Activated CD4-positive, alpha-beta T cell treated with anti-CD3 and anti-CD28 coated beads for 36 hours (primary cell): ENCODE results near the gene PCYT2. TPM values are rescaled to one million over a fixed set of nuclear protein-coding genes. Genes with fewer than 3 reads are reported as not detected.
A peak's percentile ranks its signal among the peaks of the same experiment; 100 is the strongest.
"Not testable (repeated sequence)": the region's sequence is repeated elsewhere in the genome, so short reads cannot be mapped to it uniquely, and the experiment has no call there.

Experiments used
- ATAC-seq: fragments of 200-7000 bp; cut with Tn5 transposase; one replicate; pipeline ENCODE4 v1.10.0; 2021; ENCODE audit warnings: mild to moderate bottlenecking, moderate library complexity
- CTCF ChIA-PET: fragments of 350-600 bp; sonication (Branson Sonifier 250); formaldehyde crosslinking; loops from one replicate; lab custom pipeline; 2021; ENCODE audit warnings: antibody characterized with exemption; lab: Charles Lee
- POLR2A ChIA-PET: fragments of 350-600 bp; sonication (Branson Sonifier 250); formaldehyde crosslinking; loops from one replicate; lab custom pipeline; 2021; ENCODE audit warnings: antibody characterized with exemption, inconsistent platforms; lab: Charles Lee
- DNase-seq: peaks from one replicate; pipeline ENCODE4 v3.0.0-alpha.2; 2020
- H3K27ac Mint-ChIP-seq: one replicate; pipeline ENCODE4 v1.8.0; 2021; ENCODE audit warnings: mixed read lengths
- H3K27me3 Mint-ChIP-seq: one replicate; pipeline ENCODE4 v1.8.0; 2021; ENCODE audit warnings: mixed read lengths
- H3K36me3 Mint-ChIP-seq: one replicate; pipeline ENCODE4 v1.8.0; 2021; ENCODE audit warnings: low read depth, mixed read lengths
- H3K4me1 Mint-ChIP-seq: one replicate; pipeline ENCODE4 v1.8.0; 2021; ENCODE audit warnings: mixed read lengths
- H3K4me3 Mint-ChIP-seq: one replicate; pipeline ENCODE4 v1.8.0; 2021; ENCODE audit warnings: mild to moderate bottlenecking, moderate library complexity, mixed read lengths
- H3K9me3 Mint-ChIP-seq: one replicate; pipeline ENCODE4 v1.8.0; 2021; ENCODE audit warnings: low read depth, mixed read lengths
- intact Hi-C, 2 experiments: fragments of 100-400 bp; cut with DNase I in 1 of 2; cut with micrococcal nuclease in 1 of 2; formaldehyde crosslinking; loops; one replicate each; pipeline versions ENCODE4 v1.14.2 to v1.15.1; 2022 to 2024; cut with DNase I, micrococcal nuclease
- total RNA-seq, 2 experiments: library from RNA; stranded (reverse); gene quantifications; one replicate each; pipeline ENCODE4 v1.2.3, GENCODE V29; 2021

Gene PCYT2
- total RNA-seq, 2 experiments from 2014 or later, result 19.7 to 24.0 TPM

DNA sequence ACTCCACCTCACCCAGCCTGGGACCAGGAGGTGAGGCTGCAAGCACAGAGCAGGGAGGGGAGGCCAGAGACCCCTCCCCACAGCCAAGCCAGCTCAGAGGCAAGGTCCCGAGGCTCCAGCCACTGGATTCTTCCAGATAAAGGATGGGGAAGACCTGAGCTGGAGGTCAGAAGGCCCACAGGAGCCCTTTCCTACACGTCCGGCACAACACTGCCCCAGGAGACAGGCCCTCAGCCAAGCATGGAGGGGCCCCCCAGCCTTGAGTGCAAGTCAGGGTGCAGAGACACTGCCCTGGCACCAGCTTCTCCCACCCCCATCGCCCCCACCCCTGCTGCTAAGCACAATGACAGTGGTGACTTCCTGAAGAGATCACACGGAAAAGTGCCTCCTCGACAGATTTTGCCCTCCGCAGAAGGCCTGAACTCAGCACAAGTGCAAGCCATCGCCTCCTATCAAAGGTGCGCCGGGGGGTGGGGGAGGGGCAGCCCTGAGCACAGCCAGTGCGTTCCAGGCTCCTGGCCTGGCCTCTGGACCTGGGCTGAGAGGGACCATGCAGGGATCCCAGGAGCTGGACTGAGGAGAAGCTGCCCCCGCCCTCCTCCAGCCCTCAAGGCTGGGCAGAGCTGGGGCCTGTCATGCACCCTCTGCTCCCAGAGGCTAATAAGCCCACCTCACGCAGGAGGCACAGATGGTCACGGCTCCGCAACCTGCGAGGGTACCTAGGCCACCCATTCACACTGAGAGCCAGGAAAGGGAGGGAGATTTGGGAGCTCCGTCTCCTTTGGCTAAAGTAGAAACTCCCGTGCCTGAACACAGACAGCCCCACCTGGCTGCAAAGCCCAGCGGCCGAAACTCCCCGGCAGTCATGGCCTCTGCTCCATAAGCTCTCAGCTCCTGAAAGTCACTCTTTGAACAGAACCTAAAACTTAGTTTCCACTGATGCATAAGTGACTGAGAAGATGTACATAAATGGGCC, 13.6 kb upstream of the PCYT2 start:
- peaks cover 27% of the 10 kb centered on the region for H3K4me1 Mint-ChIP-seq
- H3K27me3 Mint-ChIP-seq, result peaks cover 2% of the 10 kb centered on the region
- H3K36me3 Mint-ChIP-seq, result peaks cover 9% of the 10 kb centered on the region
- DNase-seq, result peak; percentile 54
- H3K27ac Mint-ChIP-seq, result peak overlapping the region; percentile 67
- intact Hi-C loops, result loop anchor here (5.0 to 10.0 kb wide), 2 partner anchors 33 to 370 kb away; partner anchors contain the start of genes ALYREF (in 1 of the 2) and ANAPC11 (in 1 of the 2)
- CTCF ChIA-PET, result interaction anchor here (0.6 to 2.1 kb wide), 4 partner anchors 12 to 192 kb away, joined by 3 to 8 read pairs (median 3); partner anchors contain the start of gene NOTUM
- POLR2A ChIA-PET, result no interaction called here
- peak overlapping the region; percentile 85 for H3K4me3 Mint-ChIP-seq
- no peaks in the 10 kb centered on the region for H3K9me3 Mint-ChIP-seq
- ATAC-seq, result no peak

- intact Hi-C loops, result loop anchor here in 1 of 2 experiments (10.0 kb wide), 1 partner anchor 371 kb away; no protein-coding TSS in a partner anchor
- H3K4me1 Mint-ChIP-seq, result peaks cover 31% of the 10 kb centered on the region
- peaks cover 9% of the 10 kb centered on the region for H3K36me3 Mint-ChIP-seq
- no peaks in the 10 kb centered on the region for H3K27me3 Mint-ChIP-seq
- ATAC-seq, result no peak
- ChIA-PET POLR2A (interaction anchor here (0.5 kb wide), 1 partner anchor 12 kb away, joined by 4 read pairs; no protein-coding TSS in a partner anchor), CTCF (interaction anchor here (0.6 to 2.1 kb wide), 3 partner anchors 11 to 596 kb away, joined by 3 to 8 read pairs (median 3); partner anchors contain the start of gene NOTUM)
- H3K4me3 Mint-ChIP-seq, result no peak overlapping the region
- no peaks in the 10 kb centered on the region for H3K9me3 Mint-ChIP-seq
- peak; percentile 49 for DNase-seq
- H3K27ac Mint-ChIP-seq, result no peak overlapping the region
These were observed 12.4 kb upstream of the PCYT2 start for GRCh38 chr17:81923302-81924260.

DNA sequence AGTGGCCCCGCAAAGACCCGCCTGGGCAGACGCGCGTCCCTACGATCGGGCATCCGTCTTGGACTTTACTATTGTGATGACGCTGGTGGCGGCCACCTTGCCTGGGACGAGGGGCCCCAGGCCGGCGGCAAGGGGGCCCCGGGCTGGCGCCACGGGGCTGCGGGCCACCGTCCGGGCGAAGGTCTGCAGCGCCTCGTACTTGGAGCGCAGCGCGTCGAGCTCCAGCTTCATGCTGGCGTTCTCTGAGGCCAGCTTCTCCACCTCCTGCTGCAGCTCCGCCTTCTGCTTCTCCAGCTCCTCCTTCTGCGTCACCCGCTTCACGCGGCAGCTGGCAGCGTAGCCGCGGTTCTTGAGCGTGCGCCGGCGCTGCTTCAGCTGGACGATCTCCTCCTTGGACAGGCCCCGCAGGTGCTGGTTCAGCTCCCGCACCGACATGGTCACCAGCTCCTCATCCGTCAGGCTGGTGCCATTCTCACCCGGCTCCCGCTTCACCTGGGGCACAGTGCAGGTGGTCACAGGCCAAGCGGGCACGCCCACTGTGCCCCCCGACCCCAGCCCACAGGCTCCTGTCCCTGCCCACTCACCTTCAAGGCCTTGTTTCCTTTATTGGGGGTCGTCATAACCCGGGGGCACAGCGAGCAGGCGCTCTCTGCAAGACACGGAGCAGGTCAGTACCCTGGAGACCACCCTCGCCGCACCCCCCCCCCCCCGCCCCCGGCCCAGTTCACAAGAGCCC, 11.5 kb upstream of the PCYT2 start:
- H3K4me1 Mint-ChIP-seq, result peaks cover 35% of the 10 kb centered on the region
- no peaks in the 10 kb centered on the region for H3K27me3 Mint-ChIP-seq
- H3K4me3 Mint-ChIP-seq, result no peak overlapping the region
- intact Hi-C loops, result loop anchor here in 1 of 2 experiments (10.0 kb wide), 1 partner anchor 372 kb away; no protein-coding TSS in a partner anchor
- H3K36me3 Mint-ChIP-seq, result peaks cover 10% of the 10 kb centered on the region
- no peaks in the 10 kb centered on the region for H3K9me3 Mint-ChIP-seq
- POLR2A ChIA-PET, result interaction anchor here (0.5 kb wide), 1 partner anchor 39 kb away, joined by 3 read pairs; no protein-coding TSS in a partner anchor
- ATAC-seq (no peak), DNase-seq (no peak)
- CTCF ChIA-PET, result no interaction called here
- H3K27ac Mint-ChIP-seq, result no peak overlapping the region

GRCh38 chr17:81921996-81922565, 10.9 kb upstream of the PCYT2 start:
- H3K4me3 Mint-ChIP-seq, result no peak overlapping the region
- intact Hi-C loops, result loop anchor here in 1 of 2 experiments (10.0 kb wide), 1 partner anchor 373 kb away; no protein-coding TSS in a partner anchor
- peaks cover 38% of the 10 kb centered on the region for H3K4me1 Mint-ChIP-seq
- no peaks in the 10 kb centered on the region for H3K9me3 Mint-ChIP-seq
- H3K27ac Mint-ChIP-seq, result no peak overlapping the region
- DNase-seq, result no peak
- H3K36me3 Mint-ChIP-seq, result peaks cover 14% of the 10 kb centered on the region
- ChIA-PET CTCF (interaction anchor here (0.6 to 0.7 kb wide), 2 partner anchors 321 to 325 kb away, joined by 3 read pairs; no protein-coding TSS in a partner anchor), POLR2A (interaction anchor here (0.5 kb wide), 1 partner anchor 39 kb away, joined by 3 read pairs; no protein-coding TSS in a partner anchor)
- no peaks in the 10 kb centered on the region for H3K27me3 Mint-ChIP-seq
- ATAC-seq, result no peak

DNA sequence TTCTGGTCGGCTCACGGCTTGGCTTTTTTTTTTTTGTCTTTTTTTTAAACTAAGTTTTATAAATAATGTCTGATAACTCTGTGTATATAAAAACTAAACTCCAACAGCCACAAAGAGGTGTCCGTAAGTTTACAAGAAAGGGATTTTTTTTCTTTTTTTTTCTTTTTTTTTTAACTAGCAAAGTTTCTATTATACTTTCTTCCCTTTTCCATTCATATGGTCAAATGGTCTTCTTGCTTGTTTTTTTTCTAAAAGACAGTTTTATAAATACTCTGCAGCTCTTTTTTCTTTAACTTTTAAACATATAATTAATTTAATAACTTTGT, 10.3 kb upstream of the PCYT2 start:
- H3K4me1 Mint-ChIP-seq, result peaks cover 43% of the 10 kb centered on the region
- H3K4me3 Mint-ChIP-seq, result no peak overlapping the region
- ATAC-seq, result no peak
- H3K27ac Mint-ChIP-seq, result no peak overlapping the region
- H3K9me3 Mint-ChIP-seq, result no peaks in the 10 kb centered on the region
- POLR2A ChIA-PET, result no interaction called here
- DNase-seq, result no peak
- no peaks in the 10 kb centered on the region for H3K27me3 Mint-ChIP-seq
- CTCF ChIA-PET, result interaction anchor here (0.7 kb wide), 1 partner anchor 325 kb away, joined by 3 read pairs; no protein-coding TSS in a partner anchor
- intact Hi-C loops, result loop anchor here in 1 of 2 experiments (10.0 kb wide), 1 partner anchor 373 kb away; no protein-coding TSS in a partner anchor
- peaks cover 18% of the 10 kb centered on the region for H3K36me3 Mint-ChIP-seq

GRCh38 chr17:81920612-81921536, 9.7 kb upstream of the PCYT2 start:
- POLR2A ChIA-PET, result no interaction called here
- intact Hi-C loops, result loop anchor here in 1 of 2 experiments (10.0 kb wide), 1 partner anchor 374 kb away; no protein-coding TSS in a partner anchor
- no peaks in the 10 kb centered on the region for H3K27me3 Mint-ChIP-seq
- H3K36me3 Mint-ChIP-seq, result peaks cover 22% of the 10 kb centered on the region
- peaks cover 40% of the 10 kb centered on the region for H3K4me1 Mint-ChIP-seq
- no peaks in the 10 kb centered on the region for H3K9me3 Mint-ChIP-seq
- ATAC-seq (no peak), DNase-seq (no peak)
- CTCF ChIA-PET, result interaction anchor here (0.7 kb wide), 1 partner anchor 324 kb away, joined by 3 read pairs; no protein-coding TSS in a partner anchor
- no peak overlapping the region for H3K4me3 Mint-ChIP-seq
- H3K27ac Mint-ChIP-seq, result no peak overlapping the region

- Mint-ChIP-seq H3K4me1 (peaks cover 27% of the 10 kb centered on the region), H3K27ac (peak overlapping the region; percentile 58), H3K4me3 (peak overlapping the region; percentile 85), H3K9me3 (no peaks in the 10 kb centered on the region), H3K36me3 (peaks cover 33% of the 10 kb centered on the region), H3K27me3 (no peaks in the 10 kb centered on the region)
- ChIA-PET POLR2A (no interaction called here), CTCF (no interaction called here)
- no peak for DNase-seq
- intact Hi-C loops, result loop anchor here in 1 of 2 experiments (1.0 to 10.0 kb wide), 8 partner anchors 8 to 536 kb away; partner anchors contain the start of genes ALYREF, ANAPC11, ASPSCR1 and CYBC1
- no peak for ATAC-seq
These were observed 7.8 kb upstream of the PCYT2 start for GRCh38 chr17:81918832-81919545.

DNA sequence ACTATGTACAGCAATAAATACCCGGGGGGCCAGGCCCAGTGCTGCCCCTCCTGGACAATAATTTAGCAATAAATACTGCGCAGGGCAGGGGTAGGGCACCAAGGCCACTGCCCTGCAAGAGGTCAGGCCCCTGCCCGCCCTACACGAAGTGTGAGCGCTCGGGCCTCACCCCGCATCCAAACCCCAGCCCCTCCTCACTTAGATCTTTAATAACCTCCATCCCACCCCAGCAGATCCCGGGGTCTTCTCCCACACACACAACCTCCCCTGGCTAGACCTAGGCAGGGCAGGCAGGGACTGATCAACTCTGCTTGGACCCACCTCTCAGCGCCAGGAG, 7.1 kb upstream of the PCYT2 start:
- peak overlapping the region; percentile 58 for H3K27ac Mint-ChIP-seq
- ATAC-seq, result peak; percentile 25
- intact Hi-C loops, result loop anchor here in 1 of 2 experiments (1.0 to 10.0 kb wide), 8 partner anchors 9 to 536 kb away; partner anchors contain the start of genes ALYREF, ANAPC11, ASPSCR1 and CYBC1
- peaks cover 38% of the 10 kb centered on the region for H3K36me3 Mint-ChIP-seq
- H3K27me3 Mint-ChIP-seq, DNase-seq, POLR2A ChIA-PET, CTCF ChIA-PET, H3K9me3 Mint-ChIP-seq: not testable (repeated sequence)
- peaks cover 25% of the 10 kb centered on the region for H3K4me1 Mint-ChIP-seq
- H3K4me3 Mint-ChIP-seq, result peak overlapping the region; percentile 85
